ENCODE results near the gene KIF5A. TPM values are rescaled to one million over a fixed set of nuclear protein-coding genes. Genes with fewer than 3 reads are reported as not detected.

The KIF5A gene
- total RNA-seq, 1 donor from 2014 or later = 0.46 TPM

GRCh38 chr12:57580466-57580795 lies 30.6 kb downstream of the KIF5A start:
- Mint-ChIP-seq H3K27ac (ENCODE audit: unreplicated experiment) (no peak overlapping the region), H3K9me3 (ENCODE audit: unreplicated experiment) (no peaks in the 10 kb centered on the region), H3K4me3 (ENCODE audit: unreplicated experiment) (no peak overlapping the region), H3K4me1 (ENCODE audit: unreplicated experiment) (peaks cover 7% of the 10 kb centered on the region), H3K27me3 (ENCODE audit: unreplicated experiment) (peaks cover 9% of the 10 kb centered on the region), H3K36me3 (ENCODE audit: low read depth, unreplicated experiment) (no peaks in the 10 kb centered on the region)
- DNase-seq (ENCODE audit: low spot score) = no peak
- no peak for TF ChIP-seq CTCF (IDR thresholded peaks at IDR 0.05; ENCODE audit: unreplicated experiment)

GRCh38 chr12:57581802-57582201 lies 32.0 kb downstream of the KIF5A start:
- no peak for TF ChIP-seq CTCF (IDR thresholded peaks at IDR 0.05; ENCODE audit: unreplicated experiment)
- Mint-ChIP-seq H3K9me3 (ENCODE audit: unreplicated experiment) (no peaks in the 10 kb centered on the region), H3K36me3 (ENCODE audit: low read depth, unreplicated experiment) (no peaks in the 10 kb centered on the region), H3K27ac (ENCODE audit: unreplicated experiment) (no peak overlapping the region), H3K4me3 (ENCODE audit: unreplicated experiment) (no peak overlapping the region), H3K4me1 (ENCODE audit: unreplicated experiment) (peaks cover 7% of the 10 kb centered on the region), H3K27me3 (ENCODE audit: unreplicated experiment) (peaks cover 8% of the 10 kb centered on the region)
- DNase-seq (ENCODE audit: low spot score) = no peak

- Mint-ChIP-seq H3K27ac (ENCODE audit: unreplicated experiment) (no peak overlapping the region), H3K36me3 (ENCODE audit: low read depth, unreplicated experiment) (no peaks in the 10 kb centered on the region), H3K4me3 (ENCODE audit: unreplicated experiment) (no peak overlapping the region), H3K9me3 (ENCODE audit: unreplicated experiment) (no peaks in the 10 kb centered on the region), H3K27me3 (ENCODE audit: unreplicated experiment) (peaks cover 6% of the 10 kb centered on the region), H3K4me1 (ENCODE audit: unreplicated experiment) (peaks cover 7% of the 10 kb centered on the region)
- DNase-seq (ENCODE audit: low spot score) = no peak
- TF ChIP-seq CTCF (IDR thresholded peaks at IDR 0.05; ENCODE audit: unreplicated experiment) = no peak
Observed at GRCh38 chr12:57582440-57582839, 32.6 kb downstream of the KIF5A start.

- Mint-ChIP-seq H3K4me3 (ENCODE audit: unreplicated experiment) (no peak overlapping the region), H3K9me3 (ENCODE audit: unreplicated experiment) (no peaks in the 10 kb centered on the region), H3K4me1 (ENCODE audit: unreplicated experiment) (peaks cover 7% of the 10 kb centered on the region), H3K36me3 (ENCODE audit: low read depth, unreplicated experiment) (no peaks in the 10 kb centered on the region), H3K27me3 (ENCODE audit: unreplicated experiment) (peaks cover 6% of the 10 kb centered on the region), H3K27ac (ENCODE audit: unreplicated experiment) (no peak overlapping the region)
- DNase-seq (ENCODE audit: low spot score) = peak; percentile 71
- TF ChIP-seq CTCF (IDR thresholded peaks at IDR 0.05; ENCODE audit: unreplicated experiment) = peak; percentile 97
Observed at GRCh38 chr12:57583008-57583831, 33.4 kb downstream of the KIF5A start.

GRCh38 chr12:57584050-57584449 lies 34.2 kb downstream of the KIF5A start:
- Mint-ChIP-seq H3K4me3 (ENCODE audit: unreplicated experiment) (no peak overlapping the region), H3K4me1 (ENCODE audit: unreplicated experiment) (peaks cover 7% of the 10 kb centered on the region), H3K27me3 (ENCODE audit: unreplicated experiment) (peaks cover 5% of the 10 kb centered on the region), H3K27ac (ENCODE audit: unreplicated experiment) (no peak overlapping the region), H3K36me3 (ENCODE audit: low read depth, unreplicated experiment) (no peaks in the 10 kb centered on the region), H3K9me3 (ENCODE audit: unreplicated experiment) (no peaks in the 10 kb centered on the region)
- no peak for DNase-seq (ENCODE audit: low spot score)
- TF ChIP-seq CTCF (IDR thresholded peaks at IDR 0.05; ENCODE audit: unreplicated experiment) = no peak
